A549 (cell line): ENCODE results near the gene OR6C75. TPM values are rescaled to one million over a fixed set of nuclear protein-coding genes. Genes with fewer than 3 reads are reported as not detected.
"Not testable (repeated sequence)": the region's sequence is repeated elsewhere in the genome, so short reads cannot be mapped to it uniquely, and the experiment has no call there.

Source experiments
- ATAC-seq, 2 experiments: fragments of 200-7000 bp in 1 of 2; fragments of >200 bp in 1 of 2; cut with Nextera tagmentation in 1 of 2; cut with Tn5 transposase in 1 of 2; 3 replicates each; pipeline versions ENCODE4 v1.8.0 to v1.9.1; 2018 to 2020; ENCODE audit warnings: mild to moderate bottlenecking in 1 of 2, moderate library complexity in 1 of 2
- CTCF ChIA-PET: fragments of 300-600 bp; sonication (Branson Sonifier 250); formaldehyde crosslinking; extraction: SDS; loops from one replicate; lab custom pipeline; 2021; ENCODE audit warnings: antibody characterized with exemption, inconsistent platforms; lab: Yijun Ruan, JAX
- POLR2A ChIA-PET: fragments of 350-600 bp; formaldehyde crosslinking; extraction: SDS; loops from one replicate; lab custom pipeline; 2021; ENCODE audit warnings: antibody characterized with exemption, inconsistent platforms; lab: Yijun Ruan, JAX
- DNase-seq, 2 experiments: peaks; one replicate each; pipeline versions ENCODE4 v3.0.0 to v3.0.0-alpha.2; 2011 to 2016; ENCODE audit warnings: low read depth in 1 of 2, low spot score in 1 of 2
- FAIRE-seq: peaks from 2 replicates; lab custom pipeline; 2011; peaks lifted over from hg19 to GRCh38; lab: Jason Lieb, UNC
- H3K27ac ChIP-seq, 2 experiments: fragments of >200 bp; sonication (Bioruptor Twin); formaldehyde crosslinking; 3 replicates each; pipeline ENCODE4 v1.5.1; 2016 to 2017
- H3K4me1 ChIP-seq: fragments of >200 bp; sonication (Bioruptor Twin); formaldehyde crosslinking; 3 replicates; pipeline ENCODE4 v1.6.1; 2016
- H3K4me2 ChIP-seq: fragments of >200 bp; sonication (Bioruptor Twin); formaldehyde crosslinking; 3 replicates; pipeline ENCODE4 v1.6.1; 2016
- H3K4me3 ChIP-seq: fragments of >200 bp; sonication (Bioruptor Twin); formaldehyde crosslinking; 3 replicates; pipeline ENCODE4 v1.5.1; 2016
- H3K9me3 ChIP-seq: fragments of >200 bp; sonication (Bioruptor Twin); formaldehyde crosslinking; 3 replicates; pipeline ENCODE4 v1.6.1; 2016
- CBX2 ChIP-seq: fragments of 200-600 bp; sonication (generic); IDR thresholded peaks from 2 replicates; pipeline ENCODE4 v1.6.1; 2016; ENCODE audit warnings: low read depth, mild to moderate bottlenecking, borderline replicate concordance
- CEBPB ChIP-seq, 2 experiments: fragments of >200 bp in 1 of 2; sonication (Bioruptor Twin) in 1 of 2; formaldehyde crosslinking in 1 of 2; IDR thresholded peaks; 2 replicates each; pipeline ENCODE4 v1.6.1; 2012 to 2016
- CHD2 ChIP-seq: fragments of 150-350 bp; IDR thresholded peaks from 2 replicates; pipeline ENCODE4 v1.6.1; 2014; ENCODE audit warnings: low read length; ENCODE audit not compliant: partially characterized antibody
- EHF ChIP-seq: fragments of 250-450 bp; sonication (Bioruptor Pico); IDR thresholded peaks from 2 replicates; pipeline ENCODE4 v1.5.0; 2020; ENCODE audit warnings: mild to moderate bottlenecking
- EHMT2 ChIP-seq: fragments of 200-600 bp; sonication (generic); IDR thresholded peaks from 2 replicates; pipeline ENCODE4 v1.6.1; 2016; ENCODE audit warnings: antibody characterized with exemption, low read depth, mild to moderate bottlenecking, moderate library complexity
- EP300 ChIP-seq, 2 experiments: fragments of >200 bp; sonication (Bioruptor Twin); formaldehyde crosslinking; IDR thresholded peaks; 2 replicates in 1 of 2; 3 replicates in 1 of 2; pipeline ENCODE4 v1.6.1; 2016 to 2017
- ESRRA ChIP-seq: fragments of 150-350 bp; IDR thresholded peaks from 2 replicates; pipeline ENCODE4 v1.6.1; 2014; ENCODE audit warnings: mild to moderate bottlenecking, low read length, borderline replicate concordance
- FOXS1 ChIP-seq: fragments of 250-450 bp; sonication (Bioruptor Pico); IDR thresholded peaks from 2 replicates; pipeline ENCODE4 v1.5.0; 2020; ENCODE audit warnings: mild to moderate bottlenecking, moderate library complexity
- GATA3 ChIP-seq: IDR thresholded peaks from 2 replicates; pipeline ENCODE4 v1.6.1; 2012; ENCODE audit warnings: borderline replicate concordance
- HDAC2 ChIP-seq: fragments of 200-600 bp; sonication (generic); IDR thresholded peaks from 2 replicates; pipeline ENCODE4 v1.6.1; 2016
- HEYL ChIP-seq: fragments of 250-450 bp; sonication (Bioruptor Pico); IDR thresholded peaks from 2 replicates; pipeline ENCODE4 v1.8.0; 2021; ENCODE audit warnings: mild to moderate bottlenecking, moderate library complexity
- HOXA7 ChIP-seq: fragments of 250-450 bp; sonication (Bioruptor Pico); IDR thresholded peaks from 2 replicates; pipeline ENCODE4 v1.5.0; 2020; ENCODE audit warnings: mild to moderate bottlenecking, moderate library complexity
- NFE2L2 ChIP-seq: fragments of 150-350 bp; conservative IDR thresholded peaks from 2 replicates; pipeline ENCODE4 v1.6.1; 2014; ENCODE audit warnings: low read length
- NR3C1 ChIP-seq: fragments of >200 bp; sonication (Bioruptor Twin); formaldehyde crosslinking; IDR thresholded peaks from 3 replicates; pipeline ENCODE4 v1.6.1; 2017
- POLR2A ChIP-seq: IDR thresholded peaks from 2 replicates; pipeline ENCODE4 v1.6.1; 2012; ENCODE audit warnings: mild to moderate bottlenecking, low read length
- RCOR1 ChIP-seq: fragments of 150-350 bp; IDR thresholded peaks from 2 replicates; pipeline ENCODE4 v1.6.1; 2014; ENCODE audit warnings: antibody characterized with exemption, low read length, low read depth
- RFX5 ChIP-seq: fragments of 450-650 bp; IDR thresholded peaks from 2 replicates; pipeline ENCODE4 v1.7.1; 2014; ENCODE audit warnings: antibody characterized with exemption, mild to moderate bottlenecking, moderate library complexity
- RNF2 ChIP-seq: fragments of 200-600 bp; sonication (generic); IDR thresholded peaks from 2 replicates; pipeline ENCODE4 v1.6.1; 2016; ENCODE audit warnings: low read depth, mild to moderate bottlenecking, antibody characterized with exemption, moderate library complexity, borderline replicate concordance
- TP53 ChIP-seq: fragments of 250-450 bp; sonication (Bioruptor Pico); IDR thresholded peaks from 2 replicates; pipeline ENCODE4 v1.5.0; 2021; ENCODE audit warnings: mild to moderate bottlenecking, moderate library complexity
- WGBS: methylation state at CpG from one replicate; pipeline ENCODE4 v1.1.6; 2017; ENCODE audit errors: missing lambda C conversion rate; 5-methylcytosine and 5-hydroxymethylcytosine counted together
- polyA minus RNA-seq: library from RNA; depleted of rRNA, polyadenylated mRNA; stranded (reverse); fragments of >200 nt; gene quantifications from 2 replicates; pipeline ENCODE4 v1.2.3, GENCODE V29; 2011; rRNA and poly(A)+ RNA removed
- polyA plus RNA-seq, 4 experiments: library from polyadenylated mRNA; depleted of rRNA in 3 of 4; stranded (reverse); fragments of >200 nt; fragmentation: RNase III in 1 of 4; extraction: RNeasy Plus Mini Kit Qiagen cat#74134 plus additional on column Dnase treatment in 1 of 4; gene quantifications; 2 replicates in 3 of 4; 3 replicates in 1 of 4; pipeline ENCODE4 v1.2.3, GENCODE V29; 2011 to 2017
- TF ChIP-seq, protein P1 (sequence below): fragments of >200 bp; sonication (Bioruptor Twin); formaldehyde crosslinking; IDR thresholded peaks from 3 replicates; pipeline ENCODE4 v1.5.1; 2016
- TF ChIP-seq, protein P2 (sequence below): fragments of >200 bp; sonication (Bioruptor Twin); formaldehyde crosslinking; IDR thresholded peaks from 3 replicates; pipeline ENCODE4 v1.6.1; 2016
- TF ChIP-seq, protein P3 (sequence below): fragments of 250-450 bp; sonication (Bioruptor Pico); IDR thresholded peaks from 2 replicates; pipeline ENCODE4 v1.5.0; 2020; ENCODE audit warnings: low read depth, mild to moderate bottlenecking, moderate library complexity

The OR6C75 gene
- not detected in 2 replicates for polyA plus RNA-seq (2011; rRNA removed)
- polyA plus RNA-seq (2012; cell fraction: cytosol; rRNA removed) = not detected in 2 replicates
- polyA plus RNA-seq (2012; cell fraction: nucleus; rRNA removed) = not detected in 2 replicates
- not detected in 3 replicates for polyA plus RNA-seq (2017; fragmentation: RNase III; extraction: RNeasy Plus Mini Kit Qiagen cat#74134 plus additional on column Dnase treatment)
- not detected in 2 replicates for polyA minus RNA-seq

DNA sequence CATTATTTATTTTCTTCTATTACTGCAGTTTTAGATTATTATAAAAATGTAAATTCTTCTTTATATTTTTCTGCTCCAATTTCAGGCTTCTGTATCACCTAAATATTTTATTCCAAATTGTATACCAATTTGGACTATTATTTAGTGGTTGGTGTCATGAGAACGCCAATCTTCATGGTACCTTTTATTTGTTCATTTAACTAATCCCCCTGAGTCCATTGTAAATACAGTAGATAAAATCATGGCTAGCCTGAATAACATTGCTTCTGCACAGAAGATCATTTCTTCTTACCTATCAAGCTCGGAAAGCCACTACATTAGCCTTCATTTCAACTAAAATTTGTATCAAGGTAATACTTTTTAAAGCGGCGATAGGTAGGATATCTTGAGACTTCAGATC is at the start of gene OR6C75:
Gene OR6C75, plus strand, starts transcription at position 301 of the 400 bp plus-strand sequence. CDS start 2,136 bp downstream, outside the sequence.
- Histone ChIP-seq H3K4me3 (no peak within 1 kb of the TSS), H3K9me3 (no peaks in the 10 kb centered on the region), H3K27ac (no peak within 1 kb of the TSS), H3K4me1 (no peaks in the 10 kb centered on the region), H3K4me2 (no peak within 1 kb of the TSS)
- FAIRE-seq = no peak
- ChIA-PET POLR2A (no interaction called here), CTCF (no interaction called here)
- TF ChIP-seq EHF (CRISPR knock-in tag) (no peak), CEBPB (IDR thresholded peaks at IDR 0.05) (no peak)
- DNase-seq = no peak
- ATAC-seq = no peak
- WGBS = 26% methylated on average over 4 of the region's 4 CpGs

DNA sequence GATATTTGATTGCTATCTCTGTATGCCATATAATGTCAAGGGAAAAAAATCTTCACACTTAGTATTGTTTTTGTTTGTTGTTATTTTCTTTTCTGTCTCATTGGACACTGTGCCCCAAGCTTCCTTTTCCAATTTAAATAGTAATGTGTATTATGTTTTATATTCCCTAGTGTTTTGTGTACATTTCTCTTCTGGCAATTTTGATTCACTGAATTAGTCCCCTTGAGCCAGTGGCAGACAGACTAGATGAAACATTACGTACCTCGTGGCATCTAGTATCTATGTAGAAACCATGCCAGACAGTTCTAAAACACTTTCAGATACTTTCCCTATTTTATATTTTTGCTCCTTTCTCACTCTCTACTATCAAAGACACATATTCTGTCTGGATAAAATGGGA is 48.7 kb upstream of the OR6C75 start, which contains the start of gene OR6C1:
Gene OR6C1, plus strand, starts transcription at position 301 of the 400 bp plus-strand sequence. CDS start 6,257 bp downstream, outside the sequence.
- no peak for ATAC-seq
- TF ChIP-seq EP300 (IDR thresholded peaks at IDR 0.05) (no peak), NFE2L2 (no peak), EHMT2 (no peak), CHD2 (no peak), POLR2A (no peak), NR3C1 (no peak), CBX2 (no peak), HOXA7 (no peak)
- CTCF ChIA-PET = no interaction called here
- POLR2A ChIA-PET = no interaction called here
- Histone ChIP-seq H3K27ac (no peak within 1 kb of the TSS), H3K9me3 (no peaks in the 10 kb centered on the region), H3K4me2 (no peak within 1 kb of the TSS), H3K4me1 (no peaks in the 10 kb centered on the region), H3K4me3 (no peak within 1 kb of the TSS)
- FAIRE-seq = no peak
- 16% methylated on average over 2 of the region's 2 CpGs for WGBS
- no peak for DNase-seq

DNA sequence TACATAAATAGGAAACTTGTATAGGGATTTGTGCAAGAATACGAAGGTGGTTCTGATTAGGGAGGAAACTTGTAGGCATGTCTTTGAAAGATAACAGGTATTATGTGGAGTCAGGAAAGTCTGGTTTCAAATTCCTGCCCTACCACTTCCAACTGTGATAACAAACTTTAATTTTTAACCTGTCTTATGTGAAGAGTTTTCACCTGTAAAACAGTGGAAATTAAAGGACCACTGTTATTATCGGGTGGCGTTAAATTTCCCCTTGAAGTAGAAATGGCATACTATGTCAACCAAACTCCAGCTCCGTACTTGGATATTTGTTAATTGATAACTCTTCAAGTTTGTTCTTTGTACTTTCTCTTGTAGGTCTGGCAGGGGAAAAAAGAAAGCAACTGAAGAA is 42.6 kb upstream of the OR6C75 start:
- ChIA-PET CTCF (no interaction called here), POLR2A (no interaction called here)
- DNase-seq (no peak), ATAC-seq (no peak), FAIRE-seq (no peak)
- Histone ChIP-seq H3K4me1 (no peaks in the 10 kb centered on the region), H3K4me3 (no peak overlapping the region), H3K9me3 (no peaks in the 10 kb centered on the region), H3K27ac (no peak overlapping the region), H3K4me2 (no peak overlapping the region)
- TF ChIP-seq RFX5 (no peak), HDAC2 (no peak), EHF (CRISPR knock-in tag) (no peak), TP53 (CRISPR knock-in tag) (no peak), GATA3 (no peak), HEYL (CRISPR knock-in tag) (no peak), HOXA7 (no peak), POLR2A (no peak), RCOR1 (no peak), ESRRA (no peak), NR3C1 (no peak), EHMT2 (no peak), CBX2 (no peak), FOXS1 (CRISPR knock-in tag) (no peak), RNF2 (no peak)
- TF ChIP-seq, protein P1, sequence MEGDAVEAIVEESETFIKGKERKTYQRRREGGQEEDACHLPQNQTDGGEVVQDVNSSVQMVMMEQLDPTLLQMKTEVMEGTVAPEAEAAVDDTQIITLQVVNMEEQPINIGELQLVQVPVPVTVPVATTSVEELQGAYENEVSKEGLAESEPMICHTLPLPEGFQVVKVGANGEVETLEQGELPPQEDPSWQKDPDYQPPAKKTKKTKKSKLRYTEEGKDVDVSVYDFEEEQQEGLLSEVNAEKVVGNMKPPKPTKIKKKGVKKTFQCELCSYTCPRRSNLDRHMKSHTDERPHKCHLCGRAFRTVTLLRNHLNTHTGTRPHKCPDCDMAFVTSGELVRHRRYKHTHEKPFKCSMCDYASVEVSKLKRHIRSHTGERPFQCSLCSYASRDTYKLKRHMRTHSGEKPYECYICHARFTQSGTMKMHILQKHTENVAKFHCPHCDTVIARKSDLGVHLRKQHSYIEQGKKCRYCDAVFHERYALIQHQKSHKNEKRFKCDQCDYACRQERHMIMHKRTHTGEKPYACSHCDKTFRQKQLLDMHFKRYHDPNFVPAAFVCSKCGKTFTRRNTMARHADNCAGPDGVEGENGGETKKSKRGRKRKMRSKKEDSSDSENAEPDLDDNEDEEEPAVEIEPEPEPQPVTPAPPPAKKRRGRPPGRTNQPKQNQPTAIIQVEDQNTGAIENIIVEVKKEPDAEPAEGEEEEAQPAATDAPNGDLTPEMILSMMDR = no peak
- TF ChIP-seq, protein P2, sequence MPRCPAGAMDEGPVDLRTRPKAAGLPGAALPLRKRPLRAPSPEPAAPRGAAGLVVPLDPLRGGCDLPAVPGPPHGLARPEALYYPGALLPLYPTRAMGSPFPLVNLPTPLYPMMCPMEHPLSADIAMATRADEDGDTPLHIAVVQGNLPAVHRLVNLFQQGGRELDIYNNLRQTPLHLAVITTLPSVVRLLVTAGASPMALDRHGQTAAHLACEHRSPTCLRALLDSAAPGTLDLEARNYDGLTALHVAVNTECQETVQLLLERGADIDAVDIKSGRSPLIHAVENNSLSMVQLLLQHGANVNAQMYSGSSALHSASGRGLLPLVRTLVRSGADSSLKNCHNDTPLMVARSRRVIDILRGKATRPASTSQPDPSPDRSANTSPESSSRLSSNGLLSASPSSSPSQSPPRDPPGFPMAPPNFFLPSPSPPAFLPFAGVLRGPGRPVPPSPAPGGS = no peak
- TF ChIP-seq, protein P3, sequence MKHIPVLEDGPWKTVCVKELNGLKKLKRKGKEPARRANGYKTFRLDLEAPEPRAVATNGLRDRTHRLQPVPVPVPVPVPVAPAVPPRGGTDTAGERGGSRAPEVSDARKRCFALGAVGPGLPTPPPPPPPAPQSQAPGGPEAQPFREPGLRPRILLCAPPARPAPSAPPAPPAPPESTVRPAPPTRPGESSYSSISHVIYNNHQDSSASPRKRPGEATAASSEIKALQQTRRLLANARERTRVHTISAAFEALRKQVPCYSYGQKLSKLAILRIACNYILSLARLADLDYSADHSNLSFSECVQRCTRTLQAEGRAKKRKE = no peak
- WGBS = 21% methylated on average over 4 of the region's 4 CpGs

DNA sequence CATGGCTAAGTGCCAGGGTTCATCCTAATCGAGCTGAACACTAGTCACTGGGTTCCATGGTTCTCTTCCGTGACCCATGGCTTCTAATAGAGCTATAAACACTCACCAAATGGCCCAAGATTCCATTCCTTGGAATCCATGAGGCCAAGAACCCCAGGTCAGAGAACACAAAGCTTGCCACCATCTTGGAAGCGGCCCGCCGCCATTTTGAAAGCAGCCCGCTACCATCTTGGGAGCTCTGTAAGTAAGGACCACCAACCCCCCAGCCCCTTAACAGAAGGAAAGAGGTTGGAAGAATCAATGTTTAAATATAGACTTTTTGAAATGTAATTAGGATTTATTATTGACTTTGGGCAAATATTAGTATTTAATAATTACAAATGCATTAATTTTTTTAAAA is 37.0 kb upstream of the OR6C75 start:
- H3K4me3 ChIP-seq, POLR2A ChIA-PET, H3K27ac ChIP-seq, H3K4me1 ChIP-seq, CTCF ChIA-PET, FAIRE-seq, DNase-seq, H3K4me2 ChIP-seq, H3K9me3 ChIP-seq, ATAC-seq: not testable (repeated sequence)
- WGBS = 75% methylated on average over 5 of the region's 6 CpGs
